Amniotic epithelial cell (primary cell): ENCODE measurements around the gene TMEM30B.

Experiments
- DNase-seq: peaks from one replicate; pipeline ENCODE4 v3.0.0-alpha.2; 2010; ENCODE audit warnings: low read depth

Gene TMEM30B

GRCh38 chr14:61298824-61299223 is 17.7 kb upstream of the TMEM30B start:
- no peak for DNase-seq

- DNase-seq: no peak
Measured at GRCh38 chr14:61297581-61297980, 16.4 kb upstream of the TMEM30B start.

GRCh38 chr14:61296719-61297502 is 15.8 kb upstream of the TMEM30B start:
- DNase-seq: peak; percentile 34

- no peak for DNase-seq
Measured at GRCh38 chr14:61296151-61296550, 15.0 kb upstream of the TMEM30B start.

GRCh38 chr14:61290701-61291100 is 9.6 kb upstream of the TMEM30B start:
- no peak for DNase-seq

GRCh38 chr14:61288720-61289119 is 7.6 kb upstream of the TMEM30B start:
- DNase-seq: no peak

- DNase-seq: no peak
Measured at GRCh38 chr14:61288228-61288627, 7.1 kb upstream of the TMEM30B start.

GRCh38 chr14:61287196-61287595 is 6.1 kb upstream of the TMEM30B start:
- no peak for DNase-seq

GRCh38 chr14:61285364-61285763 is 4.2 kb upstream of the TMEM30B start:
- no peak for DNase-seq

GRCh38 chr14:61284001-61284400 is 2.9 kb upstream of the TMEM30B start:
- DNase-seq: no peak

GRCh38 chr14:61282746-61283145 is 1.6 kb upstream of the TMEM30B start:
- DNase-seq: no peak

GRCh38 chr14:61281948-61282275 is 774 bp upstream of the TMEM30B start:
- no peak for DNase-seq

- DNase-seq: no peak
Measured at GRCh38 chr14:61280526-61281185, 482 bp downstream of the TMEM30B start.

GRCh38 chr14:61280092-61280525 is 1.0 kb downstream of the TMEM30B start:
- no peak for DNase-seq

- DNase-seq: no peak
Measured at GRCh38 chr14:61279082-61279481, 2.1 kb downstream of the TMEM30B start.

GRCh38 chr14:61277784-61278183 is 3.4 kb downstream of the TMEM30B start:
- no peak for DNase-seq

- no peak for DNase-seq
Measured at GRCh38 chr14:61277232-61277631, 3.9 kb downstream of the TMEM30B start.

- DNase-seq: no peak
Measured at GRCh38 chr14:61271552-61271951, 9.6 kb downstream of the TMEM30B start.

GRCh38 chr14:61270714-61271113 is 10.4 kb downstream of the TMEM30B start:
- no peak for DNase-seq

GRCh38 chr14:61269321-61270083 is 11.6 kb downstream of the TMEM30B start:
- DNase-seq: peak; percentile 51

GRCh38 chr14:61268812-61269211 is 12.3 kb downstream of the TMEM30B start:
- DNase-seq: no peak

- no peak for DNase-seq
Measured at GRCh38 chr14:61266891-61267740, 14.0 kb downstream of the TMEM30B start.
